Loucy (cell line): Measurements from ENCODE around the gene AUH.

Source experiments
- EZH2phosphoT487 ChIP-seq: fragments of 200-600 bp; IDR thresholded peaks from 2 replicates; pipeline ENCODE4 v1.6.1; 2018; ENCODE audit warnings: antibody characterized with exemption, mild to moderate bottlenecking, moderate library complexity, borderline replicate concordance
- TF ChIP-seq, protein P1 (sequence below): fragments of 200-600 bp; sonication (generic); conservative IDR thresholded peaks from 2 replicates; pipeline ENCODE4 v1.5.1; 2014; ENCODE audit warnings: mild to moderate bottlenecking, antibody characterized with exemption, low read length

DNA sequence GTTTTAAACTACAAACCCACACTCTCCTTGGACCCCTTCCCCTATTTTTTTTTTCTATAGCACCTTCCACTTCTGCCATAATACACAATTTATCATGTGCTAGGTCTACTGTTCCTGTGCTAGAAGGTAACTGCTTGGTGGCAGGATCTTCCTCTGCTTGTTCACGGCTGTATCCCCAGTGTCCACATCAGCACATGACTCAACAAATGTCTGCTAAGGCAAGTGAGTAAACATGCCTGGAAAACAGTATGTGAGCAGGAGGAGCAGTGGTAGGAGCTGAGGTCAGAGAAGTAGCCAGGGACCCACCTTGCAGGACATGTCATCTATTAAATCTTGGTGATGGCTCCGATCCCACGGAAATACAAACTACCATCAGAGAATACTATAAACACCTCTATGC lies 79.4 kb downstream of the AUH start:
- TF ChIP-seq, protein P1, sequence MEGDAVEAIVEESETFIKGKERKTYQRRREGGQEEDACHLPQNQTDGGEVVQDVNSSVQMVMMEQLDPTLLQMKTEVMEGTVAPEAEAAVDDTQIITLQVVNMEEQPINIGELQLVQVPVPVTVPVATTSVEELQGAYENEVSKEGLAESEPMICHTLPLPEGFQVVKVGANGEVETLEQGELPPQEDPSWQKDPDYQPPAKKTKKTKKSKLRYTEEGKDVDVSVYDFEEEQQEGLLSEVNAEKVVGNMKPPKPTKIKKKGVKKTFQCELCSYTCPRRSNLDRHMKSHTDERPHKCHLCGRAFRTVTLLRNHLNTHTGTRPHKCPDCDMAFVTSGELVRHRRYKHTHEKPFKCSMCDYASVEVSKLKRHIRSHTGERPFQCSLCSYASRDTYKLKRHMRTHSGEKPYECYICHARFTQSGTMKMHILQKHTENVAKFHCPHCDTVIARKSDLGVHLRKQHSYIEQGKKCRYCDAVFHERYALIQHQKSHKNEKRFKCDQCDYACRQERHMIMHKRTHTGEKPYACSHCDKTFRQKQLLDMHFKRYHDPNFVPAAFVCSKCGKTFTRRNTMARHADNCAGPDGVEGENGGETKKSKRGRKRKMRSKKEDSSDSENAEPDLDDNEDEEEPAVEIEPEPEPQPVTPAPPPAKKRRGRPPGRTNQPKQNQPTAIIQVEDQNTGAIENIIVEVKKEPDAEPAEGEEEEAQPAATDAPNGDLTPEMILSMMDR, result no peak
- no peak for TF ChIP-seq EZH2phosphoT487
